ENCODE results near the gene GSE1. TPM values are rescaled to one million over a fixed set of nuclear protein-coding genes. Genes with fewer than 3 reads are reported as not detected.

The GSE1 gene
- total and polyA plus RNA-seq, 2 experiments from 2014 or later = 27.9 to 43.5 TPM

DNA sequence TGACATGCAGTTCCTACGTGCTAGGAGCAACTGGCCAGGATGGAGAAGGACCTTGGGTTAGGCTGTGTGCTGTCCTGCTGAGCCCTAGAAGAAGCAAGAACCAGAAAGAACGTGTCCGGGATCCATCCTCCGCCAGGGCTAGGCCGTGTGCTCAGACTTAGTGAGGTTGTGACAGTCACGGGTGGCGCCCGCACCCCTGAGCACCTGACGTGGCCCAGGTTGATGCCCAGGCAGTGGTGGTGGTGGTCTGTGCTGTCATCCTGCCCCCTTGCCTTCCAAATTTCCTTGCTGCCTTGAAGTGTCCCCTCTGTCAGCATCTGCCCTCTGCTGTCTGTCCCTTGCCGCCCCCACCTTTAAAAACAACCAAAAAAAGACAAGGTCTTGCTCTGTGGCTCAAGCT lies 4.2 kb upstream of the GSE1 start:
- TF ChIP-seq EZH2phosphoT487 (IDR thresholded peaks at IDR 0.05; ENCODE audit: low read depth, severe bottlenecking, unreplicated experiment) (no peak), EZH2 (IDR thresholded peaks at IDR 0.05; ENCODE audit: borderline replicate concordance) (no peak)
- TF ChIP-seq, protein P1, sequence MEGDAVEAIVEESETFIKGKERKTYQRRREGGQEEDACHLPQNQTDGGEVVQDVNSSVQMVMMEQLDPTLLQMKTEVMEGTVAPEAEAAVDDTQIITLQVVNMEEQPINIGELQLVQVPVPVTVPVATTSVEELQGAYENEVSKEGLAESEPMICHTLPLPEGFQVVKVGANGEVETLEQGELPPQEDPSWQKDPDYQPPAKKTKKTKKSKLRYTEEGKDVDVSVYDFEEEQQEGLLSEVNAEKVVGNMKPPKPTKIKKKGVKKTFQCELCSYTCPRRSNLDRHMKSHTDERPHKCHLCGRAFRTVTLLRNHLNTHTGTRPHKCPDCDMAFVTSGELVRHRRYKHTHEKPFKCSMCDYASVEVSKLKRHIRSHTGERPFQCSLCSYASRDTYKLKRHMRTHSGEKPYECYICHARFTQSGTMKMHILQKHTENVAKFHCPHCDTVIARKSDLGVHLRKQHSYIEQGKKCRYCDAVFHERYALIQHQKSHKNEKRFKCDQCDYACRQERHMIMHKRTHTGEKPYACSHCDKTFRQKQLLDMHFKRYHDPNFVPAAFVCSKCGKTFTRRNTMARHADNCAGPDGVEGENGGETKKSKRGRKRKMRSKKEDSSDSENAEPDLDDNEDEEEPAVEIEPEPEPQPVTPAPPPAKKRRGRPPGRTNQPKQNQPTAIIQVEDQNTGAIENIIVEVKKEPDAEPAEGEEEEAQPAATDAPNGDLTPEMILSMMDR (IDR thresholded peaks at IDR 0.05; ENCODE audit: poor library complexity) = no peak
- Histone ChIP-seq H3K79me2 (peaks cover 64% of the 10 kb centered on the region), H3K4me1 (ENCODE audit: insufficient read depth) (peaks cover 56% of the 10 kb centered on the region), H2AFZ (no peak overlapping the region), H3K9me3 (ENCODE audit: low read depth) (no peaks in the 10 kb centered on the region), H3K4me3 (no peak overlapping the region), H3K9me2 (replicated peaks; ENCODE audit: insufficient read depth) (no peaks in the 10 kb centered on the region), H4K20me1 (ENCODE audit: insufficient read depth, poor library complexity, severe bottlenecking) (peaks cover 52% of the 10 kb centered on the region), H3K27me3 (no peaks in the 10 kb centered on the region), H3K36me3 (replicated peaks; ENCODE audit: insufficient read depth, low read depth) (no peaks in the 10 kb centered on the region), H3K4me2 (no peak overlapping the region), H3K27ac (no peak overlapping the region)
- no peak for DNase-seq (ENCODE audit: low spot score)
- 95% methylated on average over 10 of the region's 10 CpGs for WGBS (ENCODE audit: low lambda C conversion rate, missing lambda C conversion rate)

DNA sequence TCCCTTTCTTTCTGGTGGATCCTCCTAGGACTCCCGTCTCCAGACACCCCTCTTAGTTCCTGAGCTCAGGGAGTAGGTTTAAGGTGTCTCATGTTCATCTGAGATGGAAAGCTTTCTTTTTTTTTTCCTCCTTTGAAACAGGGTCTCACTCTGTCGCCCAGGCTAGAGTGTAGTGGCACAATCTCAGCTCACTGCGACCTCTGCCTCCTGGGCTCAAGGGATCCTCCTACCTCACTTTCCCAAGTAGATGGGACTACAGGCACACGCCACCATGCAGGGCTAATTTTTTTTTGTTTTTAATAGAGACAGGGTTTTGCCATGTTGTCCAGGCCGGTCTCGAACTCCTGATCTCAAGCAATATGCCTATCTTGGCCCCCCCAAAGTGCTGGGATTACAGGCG lies 3.6 kb upstream of the GSE1 start:
- Histone ChIP-seq H3K27ac (no peak overlapping the region), H3K9me3 (ENCODE audit: low read depth) (no peaks in the 10 kb centered on the region), H3K9me2 (replicated peaks; ENCODE audit: insufficient read depth) (no peaks in the 10 kb centered on the region), H3K36me3 (replicated peaks; ENCODE audit: insufficient read depth, low read depth) (no peaks in the 10 kb centered on the region), H3K4me2 (no peak overlapping the region), H3K27me3 (no peaks in the 10 kb centered on the region), H3K4me3 (no peak overlapping the region), H4K20me1 (ENCODE audit: insufficient read depth, poor library complexity, severe bottlenecking) (peaks cover 55% of the 10 kb centered on the region), H3K4me1 (ENCODE audit: insufficient read depth) (peaks cover 62% of the 10 kb centered on the region), H3K79me2 (peaks cover 64% of the 10 kb centered on the region), H2AFZ (no peak overlapping the region)
- WGBS (ENCODE audit: low lambda C conversion rate, missing lambda C conversion rate) = 97% methylated on average over 7 of the region's 7 CpGs
- DNase-seq (ENCODE audit: low spot score) = no peak
- TF ChIP-seq, protein P1 (IDR thresholded peaks at IDR 0.05; ENCODE audit: poor library complexity) = no peak
- TF ChIP-seq EZH2 (IDR thresholded peaks at IDR 0.05; ENCODE audit: borderline replicate concordance) (no peak), EZH2phosphoT487 (IDR thresholded peaks at IDR 0.05; ENCODE audit: low read depth, severe bottlenecking, unreplicated experiment) (no peak)

DNA sequence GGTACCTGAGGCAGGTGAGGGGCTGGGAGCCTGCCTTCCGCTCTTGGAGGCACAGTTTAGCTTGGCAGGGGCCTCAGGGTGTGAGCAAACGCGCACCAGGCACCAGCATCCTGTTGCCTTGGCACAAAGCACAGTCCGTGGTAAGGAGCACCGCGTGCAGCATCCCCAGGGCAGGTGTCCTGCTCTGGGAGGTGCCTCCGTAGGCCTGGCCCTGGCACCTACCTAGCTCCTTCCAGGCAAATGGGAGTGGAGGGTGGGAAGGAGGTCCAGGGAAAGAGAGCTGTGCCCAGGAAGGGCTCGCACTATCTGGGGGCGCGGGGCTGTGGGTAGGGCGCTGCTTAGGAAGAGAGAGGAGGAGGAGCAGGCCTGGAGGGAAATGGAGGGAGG lies 3.1 kb upstream of the GSE1 start:
- Histone ChIP-seq H3K36me3 (replicated peaks; ENCODE audit: insufficient read depth, low read depth) (no peaks in the 10 kb centered on the region), H3K27me3 (no peaks in the 10 kb centered on the region), H3K4me1 (ENCODE audit: insufficient read depth) (peaks cover 62% of the 10 kb centered on the region), H2AFZ (no peak overlapping the region), H4K20me1 (ENCODE audit: insufficient read depth, poor library complexity, severe bottlenecking) (peaks cover 56% of the 10 kb centered on the region), H3K27ac (no peak overlapping the region), H3K4me3 (no peak overlapping the region), H3K9me2 (replicated peaks; ENCODE audit: insufficient read depth) (no peaks in the 10 kb centered on the region), H3K79me2 (peaks cover 65% of the 10 kb centered on the region), H3K9me3 (ENCODE audit: low read depth) (no peaks in the 10 kb centered on the region), H3K4me2 (peak overlapping the region; percentile 52)
- WGBS (ENCODE audit: low lambda C conversion rate, missing lambda C conversion rate) = 54% methylated on average over 11 of the region's 11 CpGs
- DNase-seq (ENCODE audit: low spot score) = no peak
- TF ChIP-seq EZH2 (IDR thresholded peaks at IDR 0.05; ENCODE audit: borderline replicate concordance) (no peak), EZH2phosphoT487 (IDR thresholded peaks at IDR 0.05; ENCODE audit: low read depth, severe bottlenecking, unreplicated experiment) (no peak)
- TF ChIP-seq, protein P1 (IDR thresholded peaks at IDR 0.05; ENCODE audit: poor library complexity) = no peak
